Left lung (tissue), 10 donors: ENCODE data around the gene TOMT. TPM values are rescaled to one million over a fixed set of nuclear protein-coding genes. Genes with fewer than 3 reads are reported as not detected.

Experiments used
- ATAC-seq: fragments of 200-7000 bp; cut with Tn5 transposase; one replicate; pipeline ENCODE4 v1.9.1; 2020; ENCODE audit warnings: moderate library complexity
- DNase-seq, 4 donors: peaks; one replicate each; pipeline ENCODE4 v3.0.0-alpha.2; 2013 to 2020
- H3K27ac ChIP-seq, 2 donors: fragments of 200-600 bp; sonication (generic) in 1 of 2; one replicate each; pipeline versions ENCODE4 v1.5.0 to v1.8.0; 2020 to 2021
- H3K27me3 ChIP-seq, 2 donors: fragments of 200-600 bp; sonication (generic) in 1 of 2; one replicate each; pipeline versions ENCODE4 v1.5.0 to v1.8.0; 2020 to 2021
- H3K36me3 ChIP-seq, 2 donors: fragments of 200-600 bp; sonication (generic) in 1 of 2; one replicate each; pipeline versions ENCODE4 v1.5.0 to v1.8.0; 2020 to 2021
- H3K4me1 ChIP-seq, 2 donors: fragments of 200-600 bp; one replicate each; pipeline ENCODE4 v1.8.0; 2021
- H3K4me3 ChIP-seq, 2 donors: fragments of 200-600 bp; sonication (generic) in 1 of 2; one replicate each; pipeline versions ENCODE4 v1.5.0 to v1.8.0; 2020 to 2021; ENCODE audit warnings: mild to moderate bottlenecking in 1 of 2
- H3K9me3 ChIP-seq, 2 donors: fragments of 200-600 bp; sonication (generic) in 1 of 2; one replicate each; pipeline versions ENCODE4 v1.5.0 to v1.8.0; 2020 to 2021
- intact Hi-C, 2 donors: fragments of 100-400 bp; cut with DNase I; formaldehyde crosslinking; loops; one replicate each; pipeline versions ENCODE4 v1.11.2 to v1.14.2; 2022
- polyA plus RNA-seq, 6 donors: library from polyadenylated mRNA; unstranded; fragments of 120-200 nt; gene quantifications; one replicate each; pipeline ENCODE4 v1.2.1, GENCODE V29; 2013; ENCODE audit not compliant: insufficient read length in 6 of 6
- total RNA-seq, 2 donors: library from RNA; stranded (reverse); fragmentation: NEBNext Ultra II Directional; extraction: Animal tissue kit (Norgen Biotek cat#: 25700); gene quantifications; one replicate each; pipeline ENCODE4 v1.2.1, GENCODE V29; 2021
- TF ChIP-seq, protein P1 (sequence below), 2 donors: fragments of 200-600 bp; sonication (generic) in 1 of 2; IDR thresholded peaks; one replicate each; pipeline versions ENCODE4 v1.5.0 to v1.8.0; 2021; ENCODE audit warnings: antibody characterized with exemption in 2 of 2
- donor health status: DM: no; HTN: yes; CAD: no.
- donor health status: DM: no; HTN: no; CAD: no.

TOMT gene
- total and polyA plus RNA-seq, 8 donors: not detected

DNA sequence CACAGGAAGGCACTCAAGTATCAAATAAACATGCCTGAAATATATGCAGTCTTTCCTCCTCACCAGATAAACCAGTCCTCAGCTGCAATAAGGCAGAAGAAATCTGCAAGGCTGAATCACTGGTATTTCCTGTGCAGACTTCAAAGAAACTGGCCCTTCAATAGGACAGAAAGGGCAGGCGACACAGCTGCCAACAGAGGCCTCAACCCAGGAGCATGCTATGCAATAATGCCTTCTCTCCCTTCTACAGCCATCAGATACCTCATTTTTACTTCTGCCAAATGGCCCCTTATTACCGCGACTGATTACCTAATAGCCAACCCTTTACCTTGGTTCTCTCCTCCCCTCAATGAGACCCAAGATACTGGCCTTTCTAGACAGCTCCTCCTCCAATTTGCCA, 33.4 kb upstream of the TOMT start:
- Histone ChIP-seq H3K4me3 (no peak overlapping the region), H3K27me3 (no peaks in the 10 kb centered on the region), H3K4me1 (peaks cover 27 to 79% of the 10 kb centered on the region in 2 donors), H3K9me3 (no peaks in the 10 kb centered on the region), H3K36me3 (peaks cover 0 to 10% of the 10 kb centered on the region in 2 donors), H3K27ac (peak overlapping the region; percentile 66 to 73)
- intact Hi-C loops: no loop called here
- DNase-seq (peak in 1 of 4 donors; percentile 29), ATAC-seq (peak; percentile 49)
- TF ChIP-seq, protein P1, sequence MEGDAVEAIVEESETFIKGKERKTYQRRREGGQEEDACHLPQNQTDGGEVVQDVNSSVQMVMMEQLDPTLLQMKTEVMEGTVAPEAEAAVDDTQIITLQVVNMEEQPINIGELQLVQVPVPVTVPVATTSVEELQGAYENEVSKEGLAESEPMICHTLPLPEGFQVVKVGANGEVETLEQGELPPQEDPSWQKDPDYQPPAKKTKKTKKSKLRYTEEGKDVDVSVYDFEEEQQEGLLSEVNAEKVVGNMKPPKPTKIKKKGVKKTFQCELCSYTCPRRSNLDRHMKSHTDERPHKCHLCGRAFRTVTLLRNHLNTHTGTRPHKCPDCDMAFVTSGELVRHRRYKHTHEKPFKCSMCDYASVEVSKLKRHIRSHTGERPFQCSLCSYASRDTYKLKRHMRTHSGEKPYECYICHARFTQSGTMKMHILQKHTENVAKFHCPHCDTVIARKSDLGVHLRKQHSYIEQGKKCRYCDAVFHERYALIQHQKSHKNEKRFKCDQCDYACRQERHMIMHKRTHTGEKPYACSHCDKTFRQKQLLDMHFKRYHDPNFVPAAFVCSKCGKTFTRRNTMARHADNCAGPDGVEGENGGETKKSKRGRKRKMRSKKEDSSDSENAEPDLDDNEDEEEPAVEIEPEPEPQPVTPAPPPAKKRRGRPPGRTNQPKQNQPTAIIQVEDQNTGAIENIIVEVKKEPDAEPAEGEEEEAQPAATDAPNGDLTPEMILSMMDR (IDR thresholded peaks at IDR 0.05): no peak

DNA sequence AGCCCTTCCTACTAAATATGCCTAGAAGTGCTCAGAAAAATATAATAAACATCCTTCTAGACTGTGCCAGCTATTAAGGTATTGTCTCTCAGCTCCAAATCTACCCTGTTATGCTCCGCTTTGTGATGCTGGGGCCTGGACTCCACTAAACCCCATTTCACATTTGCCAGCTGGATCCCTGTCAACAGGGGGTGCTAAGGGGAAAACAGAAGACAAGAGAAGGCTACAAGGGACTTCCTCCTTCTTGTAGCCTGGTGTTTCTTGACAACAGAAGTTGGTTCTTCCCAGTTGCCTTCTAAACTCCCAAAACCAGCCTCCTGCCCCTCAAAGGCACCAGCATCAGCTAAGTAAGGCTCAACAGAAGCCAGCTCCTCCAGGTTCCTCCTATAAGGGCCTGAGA, 30.6 kb upstream of the TOMT start:
- intact Hi-C loops: no loop called here
- Histone ChIP-seq H3K4me1 (peaks cover 14 to 69% of the 10 kb centered on the region in 2 donors), H3K4me3 (no peak overlapping the region), H3K9me3 (no peaks in the 10 kb centered on the region), H3K27ac (peak overlapping the region in 1 of 2 donors; percentile 67), H3K36me3 (no peaks in the 10 kb centered on the region), H3K27me3 (no peaks in the 10 kb centered on the region)
- ATAC-seq: no peak
- no peak for DNase-seq
- TF ChIP-seq, protein P1 (IDR thresholded peaks at IDR 0.05): no peak

DNA sequence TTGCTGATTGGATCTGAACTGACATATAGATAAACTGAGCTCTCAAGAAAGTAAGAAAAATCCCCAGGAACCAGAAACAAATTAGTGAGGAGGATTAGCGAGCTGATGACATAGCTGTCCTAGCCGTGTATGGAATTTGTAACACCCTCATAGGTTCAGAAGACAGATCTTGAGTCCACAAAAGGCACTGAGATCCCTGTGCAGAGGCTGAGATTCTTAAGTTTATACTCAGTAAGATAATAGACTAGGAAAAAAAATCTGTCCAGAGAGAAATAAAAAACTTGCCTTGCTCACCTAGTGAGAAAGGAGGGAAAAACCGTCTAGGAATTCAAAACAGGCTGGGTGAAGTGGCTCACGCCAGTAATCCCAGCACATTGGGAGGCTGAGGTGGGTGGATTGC, 30.0 kb upstream of the TOMT start:
- Histone ChIP-seq H3K27ac (peak overlapping the region in 1 of 2 donors; percentile 67), H3K9me3 (no peaks in the 10 kb centered on the region), H3K4me1 (peaks cover 8 to 63% of the 10 kb centered on the region in 2 donors), H3K4me3 (no peak overlapping the region), H3K27me3 (no peaks in the 10 kb centered on the region), H3K36me3 (no peaks in the 10 kb centered on the region)
- TF ChIP-seq, protein P1 (IDR thresholded peaks at IDR 0.05): no peak
- DNase-seq (no peak), ATAC-seq (no peak)
- intact Hi-C loops: no loop called here

DNA sequence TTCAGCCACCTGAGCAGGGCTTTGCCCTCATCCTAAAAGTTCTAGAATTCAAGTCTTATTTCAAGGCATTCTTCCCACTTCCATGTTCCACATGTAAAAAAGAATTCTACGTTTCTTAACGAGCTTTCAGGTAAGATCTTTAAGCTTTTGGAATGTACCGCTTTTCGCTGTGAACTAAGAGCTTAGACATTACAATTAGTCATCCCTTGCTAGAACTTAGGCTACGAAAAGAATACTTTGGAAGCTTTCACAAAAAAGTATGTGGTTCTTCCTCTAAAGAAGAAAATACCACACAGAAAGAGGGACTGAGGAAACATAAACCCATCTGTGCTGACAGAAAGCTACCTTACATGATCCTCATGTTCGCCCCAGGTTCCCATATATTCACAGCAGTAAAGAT, 27.2 kb upstream of the TOMT start:
- Histone ChIP-seq H3K4me3 (no peak overlapping the region), H3K4me1 (peaks cover 5 to 60% of the 10 kb centered on the region in 2 donors), H3K9me3 (no peaks in the 10 kb centered on the region), H3K36me3 (no peaks in the 10 kb centered on the region), H3K27me3 (no peaks in the 10 kb centered on the region), H3K27ac (peak overlapping the region; percentile 6 to 56)
- ATAC-seq (no peak), DNase-seq (no peak)
- TF ChIP-seq, protein P1 (IDR thresholded peaks at IDR 0.05): no peak
- intact Hi-C loops: no loop called here

DNA sequence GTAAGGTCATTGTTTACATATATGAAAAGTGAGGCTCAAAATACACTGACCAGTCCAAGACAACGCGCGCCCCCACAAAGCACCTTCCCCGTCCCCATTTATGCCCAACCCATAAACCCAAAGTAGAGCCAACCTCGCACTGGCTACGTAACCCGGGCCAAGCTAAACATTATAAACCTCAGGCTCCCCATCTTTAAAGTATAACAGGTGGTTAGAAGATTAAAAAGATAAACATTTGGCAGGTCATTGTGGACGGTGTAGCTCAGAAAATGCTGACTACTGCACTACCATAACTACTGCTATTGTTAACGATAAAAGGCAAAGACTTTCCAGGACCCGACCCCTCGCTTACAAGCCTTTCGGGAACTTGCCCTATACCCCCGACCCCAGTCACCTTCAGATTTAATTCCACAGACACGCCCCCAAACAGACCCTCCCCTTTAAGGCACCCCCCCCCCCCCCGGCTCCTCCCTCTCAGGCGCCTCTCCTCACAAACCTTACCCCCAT, 25.9 kb upstream of the TOMT start:
- no peaks in the 10 kb centered on the region for H3K36me3 ChIP-seq
- peak overlapping the region; percentile 49 to 61 for H3K4me3 ChIP-seq
- H3K27ac ChIP-seq: peak overlapping the region; percentile 91 to 92
- H3K27me3 ChIP-seq: no peaks in the 10 kb centered on the region
- intact Hi-C loops: no loop called here
- TF ChIP-seq, protein P1 (IDR thresholded peaks at IDR 0.05): no peak
- DNase-seq: peak in 2 of 4 donors; percentile 36 to 37
- ATAC-seq: peak; percentile 54
- H3K4me1 ChIP-seq: peaks cover 5 to 55% of the 10 kb centered on the region in 2 donors
- H3K9me3 ChIP-seq: no peaks in the 10 kb centered on the region
